ENCODE results near the gene IMMT.
A peak's percentile ranks its signal among the peaks of the same experiment; 100 is the strongest.
"Not testable (repeated sequence)": the region's sequence is repeated elsewhere in the genome, so short reads cannot be mapped to it uniquely, and the experiment has no call there.

The IMMT gene

DNA sequence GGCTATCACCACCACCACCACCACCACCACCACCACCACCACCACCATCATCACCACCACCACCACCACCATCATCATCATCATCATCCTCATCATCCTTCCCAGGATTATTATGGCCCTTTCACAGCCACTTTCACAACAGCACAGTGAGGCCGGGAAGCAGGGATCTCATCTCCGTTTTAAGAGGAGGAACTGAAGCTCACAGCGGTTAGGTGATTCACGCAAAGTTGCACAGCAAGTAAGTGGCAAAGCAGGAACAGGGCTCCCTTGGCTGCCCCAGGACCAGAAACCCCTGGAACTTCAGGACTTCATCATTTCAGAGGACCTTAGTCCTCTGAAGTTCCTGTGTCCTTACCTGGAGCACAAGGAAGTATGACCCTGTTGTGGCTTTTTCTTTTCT lies 30.8 kb upstream of the IMMT start:
- no peak for DNase-seq

DNA sequence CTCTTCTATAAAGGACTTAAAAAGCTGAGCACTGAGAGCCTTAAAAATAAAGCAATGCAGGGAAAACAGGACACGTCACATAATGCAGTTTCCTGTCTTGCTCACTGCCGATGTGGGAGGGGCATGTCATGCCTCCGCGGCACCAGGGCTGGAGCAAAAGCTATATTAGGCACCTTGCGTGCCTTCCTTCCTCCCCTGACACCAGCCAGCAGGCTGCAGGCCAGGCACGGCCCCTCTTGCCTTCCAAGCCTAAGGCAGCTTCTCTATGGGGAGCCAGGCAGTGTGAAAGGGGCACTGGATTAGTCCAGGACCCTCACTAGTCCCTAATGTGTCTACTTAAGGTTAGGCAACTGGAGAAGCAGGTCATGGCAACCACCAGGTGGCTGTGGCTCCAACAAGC lies 30.3 kb upstream of the IMMT start:
- DNase-seq = peak; percentile 15 to 37

DNA sequence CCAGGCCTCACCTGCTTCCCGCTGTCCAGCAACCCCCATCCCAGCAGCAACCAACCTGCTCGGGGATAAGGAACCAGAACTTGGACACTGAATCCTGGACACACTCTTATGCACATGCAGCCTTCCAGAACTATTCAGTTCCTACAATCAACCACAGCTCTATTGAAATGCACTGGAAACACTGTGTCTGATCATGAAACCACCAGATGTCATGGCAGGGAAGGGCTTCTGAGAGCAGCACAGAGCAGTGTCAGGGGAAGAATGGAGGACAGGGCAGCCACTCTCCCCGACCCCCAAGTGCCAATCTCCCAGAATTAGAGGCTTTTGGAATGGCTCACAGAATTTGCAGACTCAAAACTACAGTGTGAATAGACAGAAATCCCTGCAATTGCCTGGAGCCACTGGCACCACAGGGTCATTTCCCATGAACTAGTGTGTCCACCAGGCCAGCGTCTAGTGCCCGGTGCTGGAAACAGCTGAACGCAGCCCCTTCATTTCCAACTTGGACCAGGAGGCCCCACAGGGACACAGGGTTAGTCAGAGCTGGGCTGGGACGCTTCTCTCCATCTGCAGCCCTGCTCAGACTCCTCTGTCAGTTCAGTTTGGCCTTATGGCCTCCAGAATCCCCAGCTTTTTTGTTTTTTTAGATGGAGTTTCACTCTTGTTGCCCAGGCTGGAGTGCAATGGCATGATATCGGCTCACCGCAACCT lies 29.5 kb upstream of the IMMT start:
- no peak for DNase-seq

DNA sequence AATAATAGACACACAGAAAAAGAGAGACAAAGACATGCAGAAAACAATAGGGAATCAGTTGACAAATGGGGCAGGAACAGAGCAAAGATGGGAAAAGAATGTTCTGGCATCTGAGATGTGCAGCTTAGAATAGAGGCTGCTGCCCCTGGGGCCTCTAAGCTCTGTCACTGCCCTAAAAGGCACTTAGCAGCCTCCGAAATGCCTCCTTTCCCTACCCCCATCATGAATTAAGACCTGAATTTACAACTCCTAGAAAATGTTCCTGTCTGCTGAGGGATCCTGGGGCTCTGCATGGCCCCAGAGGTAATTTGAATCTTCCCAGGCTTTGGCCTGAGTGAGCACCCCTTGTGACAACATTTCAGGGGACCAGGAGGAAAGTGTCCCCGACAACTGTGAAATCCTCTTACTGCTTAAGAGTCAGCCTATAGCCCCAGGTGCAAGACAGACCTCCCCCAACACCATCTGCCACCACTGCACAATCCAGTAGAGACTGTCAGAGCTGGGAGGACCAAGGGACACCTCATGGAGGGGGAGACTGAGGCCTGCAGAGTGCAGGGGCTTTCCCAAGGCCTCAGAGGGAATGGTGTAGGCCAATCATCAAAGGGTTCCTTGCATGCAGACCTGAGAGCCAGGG lies 28.8 kb upstream of the IMMT start:
- DNase-seq = no peak

DNA sequence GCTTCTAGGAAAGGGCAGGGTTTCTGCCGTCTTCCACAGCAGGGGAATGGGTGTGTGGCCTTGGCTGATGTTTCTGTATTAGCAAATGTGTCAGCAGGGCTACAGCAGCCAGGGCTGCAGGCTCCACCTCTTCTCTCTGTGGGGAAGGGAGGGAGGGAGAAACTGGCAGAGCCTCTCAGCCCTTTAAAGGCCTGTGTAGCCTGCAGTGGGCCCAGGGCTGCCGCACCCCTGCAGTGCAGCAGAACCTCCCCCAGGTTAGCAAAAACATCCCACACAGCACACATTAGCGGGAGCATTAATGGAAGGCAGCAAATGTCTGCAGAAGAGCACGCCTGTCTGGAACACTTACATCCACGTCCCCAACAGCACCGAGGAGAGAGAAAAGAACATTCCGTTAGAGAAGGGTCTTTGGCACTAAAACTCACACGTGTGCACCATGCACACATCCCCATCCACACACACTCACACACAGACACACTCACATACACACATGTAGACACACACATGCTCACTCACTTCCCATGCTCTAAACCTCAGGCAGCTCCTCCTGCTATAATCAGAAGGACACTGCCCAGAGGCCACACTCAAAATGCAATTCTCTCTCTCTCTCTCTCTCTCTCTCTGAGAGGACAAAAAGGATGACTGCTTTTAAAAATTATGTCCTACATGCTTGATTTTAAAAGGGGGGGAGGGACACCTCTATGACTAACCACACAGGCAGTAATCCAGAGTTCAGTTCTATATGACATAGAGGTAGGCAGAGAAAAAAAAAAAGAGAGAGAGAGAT lies 28.1 kb upstream of the IMMT start:
- DNase-seq = no peak

DNA sequence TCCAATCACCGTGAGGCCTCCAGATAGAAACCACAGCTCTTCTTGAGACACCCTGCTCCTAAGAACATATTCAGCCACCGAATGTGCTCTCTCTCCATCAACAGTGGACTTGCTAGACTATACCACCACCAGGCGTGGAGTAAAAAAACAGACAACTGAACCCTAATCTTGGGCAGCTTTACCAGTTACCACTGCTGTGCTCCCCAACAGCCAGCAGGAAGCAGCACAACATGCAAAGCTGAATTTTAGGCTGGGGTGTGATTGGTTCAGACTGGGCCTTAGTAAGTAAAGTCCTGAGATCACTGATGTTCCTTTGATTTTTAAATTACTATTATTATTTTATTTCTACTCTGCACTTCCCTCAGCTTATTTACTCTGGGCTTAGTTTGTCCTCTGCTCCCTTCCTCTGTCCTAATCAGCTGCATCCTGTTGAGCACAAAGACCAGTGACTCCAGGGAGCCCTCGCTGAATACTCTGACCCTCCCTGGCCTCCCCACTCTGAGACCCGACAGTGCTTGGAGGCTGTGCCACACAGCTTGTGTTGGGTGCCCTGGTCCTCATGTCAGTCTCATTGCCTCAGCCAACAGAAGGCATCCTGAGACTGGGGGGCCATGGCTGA lies 25.9 kb upstream of the IMMT start:
- peak; percentile 40 to 72 for DNase-seq

DNA sequence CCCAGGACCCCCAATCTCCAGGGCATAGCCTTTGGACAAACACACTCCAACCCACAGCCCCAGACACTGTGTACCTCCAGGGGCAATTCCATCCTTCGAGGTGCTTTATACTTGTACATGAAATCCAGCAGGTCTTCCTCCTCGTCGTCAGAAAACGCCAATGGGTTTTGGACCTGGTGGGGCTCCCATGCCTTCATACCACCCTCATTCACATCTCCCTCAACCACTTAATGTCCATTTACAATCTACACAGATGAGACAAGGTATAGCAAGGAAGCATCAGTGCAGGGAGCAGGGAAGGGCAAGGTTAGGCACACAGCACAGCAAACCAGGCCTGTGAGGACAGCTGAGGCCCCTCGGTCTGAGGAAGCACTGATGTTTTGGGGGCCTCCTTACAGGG lies 24.6 kb upstream of the IMMT start:
- no peak for DNase-seq

DNA sequence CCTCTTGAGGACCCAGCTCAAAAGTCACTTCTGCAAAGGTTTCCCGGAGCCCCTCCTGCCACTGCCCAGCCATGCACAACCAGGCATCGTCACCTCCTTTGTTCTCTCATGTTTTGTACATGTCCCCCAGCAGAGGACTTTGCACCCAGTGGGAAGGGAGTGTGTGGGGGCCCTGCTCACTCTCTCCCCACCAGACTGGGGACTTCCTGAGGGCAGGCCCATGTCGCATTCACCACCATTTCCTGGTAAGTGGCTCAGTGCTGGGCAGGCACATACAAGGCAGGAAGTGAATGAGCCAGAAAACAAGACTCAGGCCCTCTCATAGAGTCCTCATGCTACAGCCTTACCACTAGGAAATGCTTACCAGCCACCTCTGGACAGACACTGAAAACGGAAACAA lies 22.9 kb upstream of the IMMT start:
- no peak for DNase-seq

DNA sequence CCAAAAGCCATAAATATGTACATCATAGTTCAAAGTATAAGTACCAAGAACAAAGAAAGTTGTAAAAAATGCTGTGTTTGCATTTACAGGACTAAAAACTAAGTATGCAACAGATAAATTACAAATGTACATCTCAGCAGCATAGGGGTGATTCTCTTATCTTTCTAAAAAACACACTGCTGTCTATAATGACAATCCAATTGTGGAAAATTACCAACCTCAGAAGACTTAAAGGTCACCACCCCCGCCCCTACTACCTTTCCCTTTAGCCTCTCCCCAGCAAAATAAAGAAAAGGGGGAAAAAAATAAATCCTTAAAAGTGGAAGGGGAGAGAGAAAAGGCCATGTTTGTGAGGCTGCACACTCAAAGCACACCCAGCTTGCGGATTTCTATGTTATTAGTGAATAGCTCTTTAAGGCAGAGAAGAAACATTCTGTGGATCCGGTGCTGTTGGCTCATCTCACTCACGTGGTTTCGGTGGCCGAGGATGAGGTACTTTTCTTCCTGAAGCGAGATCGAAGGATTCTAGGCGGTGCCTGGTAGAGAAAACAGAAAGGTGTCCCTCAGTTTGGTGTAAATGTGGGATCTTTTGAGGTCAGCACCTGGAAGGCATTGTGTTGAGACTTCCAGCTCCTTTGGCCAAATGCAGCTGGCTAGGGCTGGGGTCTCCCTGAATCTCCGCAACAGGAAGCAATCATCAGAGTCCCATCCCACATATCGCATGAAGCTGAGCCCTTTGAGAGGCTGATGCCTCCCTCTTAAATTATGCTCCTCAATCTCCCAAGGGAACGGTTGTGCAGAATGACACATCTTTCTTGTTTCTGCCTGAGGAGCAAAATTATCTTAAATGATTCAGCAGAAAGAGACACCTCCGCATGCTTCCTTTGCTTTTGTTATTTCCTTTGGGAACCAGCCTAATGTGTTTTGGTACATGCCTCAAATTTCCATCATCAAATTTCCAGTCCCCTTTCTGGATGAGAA lies 21.6 kb upstream of the IMMT start:
- no peak for DNase-seq

DNA sequence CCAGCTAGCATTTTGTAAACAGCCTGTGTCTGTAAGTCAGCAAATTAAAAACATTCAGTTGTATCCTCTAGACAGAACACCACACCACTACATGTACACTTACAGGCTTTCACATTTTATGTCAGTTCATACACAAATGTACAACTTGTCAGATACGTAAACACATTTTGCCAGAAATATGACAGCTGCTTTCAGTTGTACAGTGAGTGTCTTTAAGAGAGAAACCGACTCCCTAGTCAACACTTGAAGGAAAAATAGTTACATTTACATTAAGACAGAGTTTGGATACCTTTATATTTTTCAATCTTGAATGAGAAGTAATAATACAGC lies 19.2 kb upstream of the IMMT start:
- DNase-seq = no peak

DNA sequence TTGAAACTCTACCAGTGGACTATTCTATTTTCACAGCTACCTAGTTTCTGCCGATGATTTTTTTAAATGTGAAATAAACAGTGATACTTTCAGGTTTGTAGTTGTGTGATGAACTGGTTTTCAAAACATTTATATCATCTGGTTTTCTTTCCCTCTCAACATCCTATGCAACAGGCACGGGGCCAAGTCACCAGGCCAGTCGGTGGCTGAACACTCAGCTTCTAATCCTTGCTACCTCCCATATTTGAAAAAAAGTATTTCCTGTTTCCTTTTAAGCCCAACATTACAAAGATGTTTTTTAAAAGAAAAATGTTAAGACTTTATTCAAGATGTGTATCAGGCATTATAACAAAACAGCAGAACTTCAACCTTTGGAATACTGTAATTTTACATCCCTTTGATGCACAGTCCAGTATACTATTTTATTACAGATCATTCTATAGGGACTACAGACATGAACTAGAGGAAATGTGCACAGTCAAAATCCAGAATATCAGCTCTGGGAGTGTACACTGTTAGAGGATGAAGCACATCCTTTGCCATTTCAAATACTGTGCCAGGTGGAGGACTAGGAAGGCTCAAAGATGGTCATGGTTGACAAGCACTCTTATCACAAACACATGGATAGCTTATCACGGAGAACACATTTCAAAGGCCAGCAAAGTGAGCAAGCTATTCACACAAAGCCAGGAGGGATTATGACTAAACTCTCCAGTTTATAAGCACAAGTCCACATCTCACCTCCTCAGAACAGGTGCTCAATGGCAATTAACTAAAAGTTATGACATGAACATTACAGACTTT lies 18.6 kb upstream of the IMMT start:
- no peak for DNase-seq

DNA sequence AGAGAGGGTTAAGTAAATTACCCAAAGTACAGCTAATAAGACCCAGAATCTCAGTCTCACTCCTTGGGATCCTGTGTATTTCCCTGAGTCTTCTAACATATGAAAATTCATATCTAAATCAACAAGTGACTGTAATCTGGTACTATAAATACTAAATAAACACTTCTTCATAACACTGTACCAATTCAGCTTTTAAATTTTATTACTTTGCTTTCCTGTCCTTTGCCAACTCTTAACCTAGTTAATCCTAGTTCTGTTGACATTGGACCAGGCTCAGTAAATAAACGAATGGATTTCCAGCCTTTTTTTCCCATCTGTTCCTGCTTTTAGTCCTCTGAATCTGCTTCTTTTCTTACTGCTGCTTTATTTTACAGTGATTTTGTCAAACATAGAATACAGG lies 17.8 kb upstream of the IMMT start:
- DNase-seq = no peak

DNA sequence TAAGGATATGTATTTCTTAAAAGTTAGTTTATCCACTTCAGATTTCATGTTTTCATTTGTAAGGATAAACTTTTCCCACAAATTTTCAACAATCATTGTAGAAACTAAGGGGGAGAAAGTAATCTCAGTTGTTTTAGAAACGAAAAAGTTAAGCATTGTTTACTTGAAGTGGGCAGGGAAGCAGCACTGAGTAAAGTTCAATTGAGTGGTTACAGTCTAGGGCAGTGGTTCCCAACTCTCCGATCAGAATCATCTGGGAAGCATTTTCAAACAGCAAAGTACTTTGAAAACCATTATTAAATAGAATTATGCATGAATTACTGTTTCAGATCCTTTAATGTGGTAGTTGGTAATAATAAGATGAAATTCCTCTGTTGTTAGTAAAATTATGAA lies 16.5 kb upstream of the IMMT start:
- no peak for DNase-seq

DNA sequence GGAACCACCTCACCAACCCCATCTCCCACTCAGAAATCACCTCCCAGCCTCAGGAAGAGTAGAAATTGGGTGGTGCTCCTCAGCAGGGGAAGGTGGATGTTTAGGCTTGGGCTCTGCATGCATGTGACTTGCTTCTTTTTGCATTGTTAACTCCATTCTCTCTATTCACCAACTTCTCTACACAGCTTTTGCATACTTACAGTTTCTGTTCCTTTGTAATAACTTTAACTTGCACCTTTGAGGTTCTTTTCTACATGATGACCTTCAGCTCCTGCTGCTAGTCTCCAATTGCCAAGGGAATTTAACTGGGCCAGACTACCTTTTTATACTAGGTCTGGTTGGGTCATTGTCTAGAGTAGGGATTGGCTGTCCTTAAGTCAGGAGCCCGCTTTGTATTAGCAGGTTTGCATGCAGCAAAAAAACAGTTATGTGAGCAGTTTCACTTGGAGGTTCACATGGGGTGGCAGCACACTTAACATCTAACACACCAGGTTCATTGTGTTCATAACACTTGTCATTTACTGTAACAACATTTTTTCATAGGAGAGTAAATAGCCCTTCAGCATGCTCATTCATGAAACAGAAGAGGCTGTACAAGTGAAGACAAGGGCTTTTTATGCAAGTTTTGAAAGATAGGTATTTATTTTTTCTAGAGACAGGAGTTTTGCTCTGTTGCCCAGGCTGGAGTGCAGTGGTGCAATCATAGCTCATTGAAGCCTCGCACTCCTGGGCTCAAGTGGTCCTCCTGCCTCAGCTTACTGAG lies 16.0 kb upstream of the IMMT start:
- DNase-seq = no peak

DNA sequence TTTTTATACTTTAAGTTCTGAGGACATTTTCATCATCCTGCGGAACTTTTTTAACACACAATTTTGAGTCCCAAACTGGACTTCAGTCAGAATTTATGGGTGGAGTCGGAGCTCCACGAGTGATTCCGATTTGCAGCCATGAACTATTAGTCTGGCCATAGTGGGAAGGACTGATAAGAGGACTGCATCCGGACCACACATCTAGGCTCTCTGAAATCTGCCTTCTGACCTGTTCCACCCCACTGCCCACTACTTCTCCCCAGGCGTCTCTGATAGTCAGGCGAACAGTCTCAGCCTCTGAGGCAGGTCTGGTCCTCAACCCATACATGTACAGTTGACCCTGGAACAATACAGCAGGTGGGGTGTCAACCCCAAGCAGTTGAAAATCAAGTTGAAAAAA lies 9.2 kb upstream of the IMMT start:
- no peak for DNase-seq

DNA sequence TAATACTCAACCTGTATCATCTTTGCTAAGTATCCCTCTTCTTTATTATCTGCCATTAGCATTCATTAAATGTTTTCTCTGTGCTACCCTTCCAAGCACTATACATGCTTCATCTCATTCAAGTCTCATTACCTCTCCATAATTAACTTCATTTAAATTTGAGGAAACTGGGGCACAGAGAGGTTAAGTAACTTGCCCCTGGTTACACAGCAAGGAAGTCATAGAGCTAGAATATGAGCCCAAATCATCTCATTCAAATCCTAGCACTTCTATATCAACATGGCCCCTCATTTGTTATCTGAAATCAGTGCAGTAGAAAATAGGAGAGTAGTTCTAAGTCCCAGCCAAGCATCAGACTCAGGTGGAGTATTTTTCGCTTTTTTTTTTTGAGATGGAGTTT lies 8.4 kb upstream of the IMMT start:
- no peak for DNase-seq

DNA sequence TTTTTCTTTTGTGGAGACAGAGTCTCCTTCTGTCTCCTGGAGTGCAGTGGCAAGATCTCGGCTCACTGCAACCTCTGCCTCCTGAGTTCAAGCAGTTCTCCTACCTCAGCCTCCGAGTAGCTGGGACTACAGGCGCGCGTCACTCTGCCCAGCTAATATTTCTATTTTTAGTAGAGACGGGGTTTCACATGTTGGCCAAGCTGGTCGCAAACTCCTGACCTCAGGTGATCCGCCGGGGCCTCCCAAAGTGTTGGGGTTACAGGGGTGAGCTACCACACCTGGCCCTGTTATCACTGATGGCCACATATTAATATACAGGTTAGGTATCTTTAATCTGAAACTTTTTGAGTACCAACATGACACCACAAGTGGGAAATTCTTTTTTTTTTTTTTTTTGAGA lies 7.4 kb upstream of the IMMT start:
- no peak for DNase-seq

DNA sequence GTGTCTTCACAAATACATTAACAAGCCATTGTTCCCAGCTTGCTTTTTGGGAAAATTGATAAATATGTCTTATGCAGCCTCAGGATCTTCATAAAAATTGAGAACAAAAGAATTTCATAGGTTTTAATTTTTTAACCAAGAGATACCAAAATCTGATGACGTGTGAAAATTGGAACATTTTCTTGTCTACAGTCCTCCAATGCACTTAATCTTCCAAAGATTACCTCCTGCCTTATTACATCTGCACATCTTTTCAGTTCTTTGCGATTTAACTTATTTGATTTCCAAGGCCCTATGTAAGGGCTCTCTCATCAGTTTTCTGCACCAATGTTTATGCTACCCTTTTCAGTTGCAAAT lies 7.1 kb upstream of the IMMT start:
- no peak for DNase-seq

DNA sequence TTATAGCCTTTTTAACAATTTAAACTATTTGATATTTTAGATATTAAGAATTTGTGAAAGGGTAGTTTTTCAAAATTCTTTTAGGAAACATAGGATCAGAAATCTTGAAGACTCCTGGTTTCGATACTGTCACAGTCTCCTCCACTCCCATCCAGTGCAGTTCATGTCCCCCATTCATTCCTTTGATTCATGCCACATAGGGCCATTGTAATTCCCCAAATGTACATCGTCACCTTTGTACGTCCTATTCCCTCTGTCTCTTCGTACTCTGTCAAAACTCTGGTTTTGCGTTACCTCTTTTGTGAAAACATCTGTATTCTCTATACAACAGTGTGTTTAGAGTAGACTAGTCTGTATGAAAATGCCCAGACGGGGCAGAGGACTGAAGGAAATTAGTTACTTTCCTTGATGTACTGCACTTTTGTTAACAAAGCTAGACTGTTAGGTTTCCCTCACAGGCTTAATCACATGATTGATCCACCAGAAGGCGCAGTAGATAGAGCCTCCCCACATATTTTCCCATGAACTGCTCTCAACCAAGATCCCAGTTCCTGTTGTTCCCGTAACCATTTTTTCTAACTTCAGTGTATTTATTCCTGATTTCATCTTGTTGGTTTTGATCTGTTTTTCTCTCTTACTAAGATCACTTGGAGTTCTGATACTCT lies 6.5 kb upstream of the IMMT start:
- no peak for DNase-seq

DNA sequence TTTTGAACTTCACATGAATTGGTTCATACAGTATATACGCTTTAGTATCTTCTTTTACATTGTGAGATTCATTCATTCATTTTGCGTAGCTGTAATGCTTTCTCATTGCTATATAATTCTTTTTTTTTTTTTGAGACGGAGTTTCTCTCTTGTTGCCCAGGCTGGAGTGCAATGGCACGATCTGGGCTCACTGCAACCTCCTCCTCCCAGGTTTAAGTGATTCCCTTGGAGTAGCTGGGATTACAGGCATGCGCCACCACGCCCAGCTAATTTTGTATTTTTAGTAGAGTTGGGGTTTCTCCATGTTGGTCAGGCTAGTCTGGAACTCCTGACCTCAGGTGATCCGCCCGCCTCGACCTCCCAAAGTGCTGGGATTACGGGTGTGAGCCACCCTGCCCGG lies 5.3 kb upstream of the IMMT start:
- DNase-seq = not testable (repeated sequence)

DNA sequence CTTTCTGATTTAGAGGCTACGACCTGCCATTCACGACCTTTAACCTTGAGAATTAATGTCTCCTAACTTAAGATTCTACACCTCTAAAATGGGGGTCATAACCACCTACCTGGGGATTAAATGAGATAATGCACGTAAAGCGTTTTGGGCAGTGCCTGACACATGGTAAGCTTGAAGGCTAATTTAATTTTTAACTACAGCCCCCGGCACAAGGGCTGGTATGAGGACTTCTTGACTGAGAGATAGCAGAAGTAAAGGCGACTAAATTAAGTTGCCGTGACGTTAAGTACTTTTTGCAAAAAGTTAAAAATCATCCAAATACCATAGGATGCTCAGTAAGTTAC lies 4.5 kb upstream of the IMMT start:
- no peak for DNase-seq

All from stimulated activated CD4-positive, alpha-beta T cell treated with anti-CD3 and anti-CD28 coated beads, Interleukin-2, amount 100 ng/mL, for 48 hours (primary cell).